IgD-negative memory B cell (primary cell): ENCODE data around the gene DMRTC1B. TPM values are rescaled to one million over a fixed set of nuclear protein-coding genes. Genes with fewer than 3 reads are reported as not detected.
"Not testable (repeated sequence)": the region's sequence is repeated elsewhere in the genome, so short reads cannot be mapped to it uniquely, and the experiment has no call there.

Source experiments
- H3K27ac Mint-ChIP-seq, 3 donors: one replicate each; pipeline ENCODE4 v1.8.0; 2020 to 2022; ENCODE audit warnings: mild to moderate bottlenecking in 3 of 3, mixed read lengths in 3 of 3, moderate library complexity in 1 of 3
- H3K27me3 Mint-ChIP-seq: one replicate; pipeline ENCODE4 v1.8.0; 2021; ENCODE audit warnings: mixed read lengths
- H3K36me3 Mint-ChIP-seq: one replicate; pipeline ENCODE4 v1.8.0; 2020; ENCODE audit warnings: mild to moderate bottlenecking, mixed read lengths
- H3K4me1 Mint-ChIP-seq, 3 donors: one replicate each; pipeline ENCODE4 v1.8.0; 2020 to 2022; ENCODE audit warnings: mixed read lengths in 3 of 3, mild to moderate bottlenecking in 1 of 3
- H3K4me3 Mint-ChIP-seq, 4 donors: one replicate each; pipeline ENCODE4 v1.8.0; 2020 to 2022; ENCODE audit warnings: mild to moderate bottlenecking in 4 of 4, mixed read lengths in 4 of 4, moderate library complexity in 3 of 4
- H3K9me3 Mint-ChIP-seq, 3 donors: one replicate each; pipeline ENCODE4 v1.8.0; 2020 to 2021; ENCODE audit warnings: mixed read lengths in 3 of 3, mild to moderate bottlenecking in 1 of 3
- polyA plus RNA-seq: library from polyadenylated mRNA; unstranded; fragments of 300-500 nt; fragmentation: Illumina TruSeq; gene quantifications from one replicate; pipeline ENCODE4 v1.2.3, GENCODE V29; 2021

Gene DMRTC1B
- polyA plus RNA-seq, 1 donor from 2014 or later: 5.9 TPM

- H3K4me3 Mint-ChIP-seq, H3K27ac Mint-ChIP-seq, H3K27me3 Mint-ChIP-seq, H3K9me3 Mint-ChIP-seq, H3K4me1 Mint-ChIP-seq, H3K36me3 Mint-ChIP-seq: not testable (repeated sequence)
These were observed 60.8 kb downstream of the DMRTC1B start for GRCh38 chrX:72837532-72837931.

DNA sequence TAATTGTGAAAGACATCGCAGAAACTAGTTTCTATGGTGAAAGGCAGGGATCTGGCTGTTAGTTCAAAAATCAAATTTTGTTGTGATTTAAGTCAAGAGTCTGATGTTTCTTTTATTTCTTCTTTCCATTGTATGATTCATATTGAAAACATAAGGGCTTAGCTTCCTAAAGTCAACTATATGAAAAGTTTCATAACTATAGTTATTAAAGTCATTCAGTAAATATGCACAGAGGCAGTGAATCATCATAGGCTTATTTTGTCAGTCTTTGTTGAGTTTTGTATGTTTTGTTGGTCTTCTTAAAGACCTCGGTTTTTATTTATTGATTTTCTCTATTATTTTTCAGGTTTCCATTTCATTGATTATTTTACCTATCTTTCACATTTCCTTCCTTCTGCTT is 106.2 kb downstream of the DMRTC1B start:
- H3K27ac Mint-ChIP-seq, H3K4me3 Mint-ChIP-seq, H3K4me1 Mint-ChIP-seq, H3K9me3 Mint-ChIP-seq, H3K27me3 Mint-ChIP-seq, H3K36me3 Mint-ChIP-seq: not testable (repeated sequence)

DNA sequence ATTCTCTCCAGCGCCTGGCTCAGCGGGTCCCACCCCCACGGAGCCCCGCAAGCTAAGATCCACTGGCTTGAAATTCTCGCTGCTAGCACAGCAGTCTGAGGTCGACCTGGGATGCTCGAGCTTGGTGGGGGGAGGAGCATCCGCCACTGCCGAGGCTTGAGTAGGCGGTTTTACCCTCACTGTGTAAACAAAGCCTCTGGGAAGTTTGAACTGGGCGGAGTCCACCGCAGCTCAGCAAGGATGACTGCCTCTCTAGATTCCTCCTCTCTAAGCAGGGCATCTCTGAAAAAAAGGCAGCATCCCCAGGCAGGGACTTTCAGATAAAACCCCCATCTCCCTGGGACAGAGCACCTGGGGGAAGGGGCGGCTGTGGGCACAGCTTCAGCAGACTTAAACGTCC is 113.0 kb downstream of the DMRTC1B start:
- H3K36me3 Mint-ChIP-seq, H3K27ac Mint-ChIP-seq, H3K9me3 Mint-ChIP-seq, H3K4me3 Mint-ChIP-seq, H3K27me3 Mint-ChIP-seq, H3K4me1 Mint-ChIP-seq: not testable (repeated sequence)

Other genes with a start within 250 kb of the DMRTC1B start
- gene HDAC8, start 204.0 kb upstream of the DMRTC1B start, polyA plus RNA-seq: 18.7 TPM
- not detected for gene PHKA1, start 62.6 kb upstream of the DMRTC1B start, polyA plus RNA-seq
- gene FAM236B, start 5.8 kb downstream of the DMRTC1B start, polyA plus RNA-seq: not detected
- gene FAM236D, start 31.3 kb downstream of the DMRTC1B start, polyA plus RNA-seq: not detected
- gene FAM236C, start 135.7 kb downstream of the DMRTC1B start, polyA plus RNA-seq: not detected
- gene FAM236A, start 161.3 kb downstream of the DMRTC1B start, polyA plus RNA-seq: not detected
- gene DMRTC1, start 166.9 kb downstream of the DMRTC1B start, polyA plus RNA-seq: 1.0 TPM
- not detected for gene PABPC1L2B, start 226.0 kb downstream of the DMRTC1B start, polyA plus RNA-seq